HCT116 (cell line): ENCODE data around the gene ACTRT2. TPM values are rescaled to one million over a fixed set of nuclear protein-coding genes. Genes with fewer than 3 reads are reported as not detected.

Source experiments
- ATAC-seq: fragments of 200-7000 bp; cut with Tn5 transposase; 2 replicates; pipeline ENCODE4 v1.9.1; 2020; ENCODE audit warnings: mild to moderate bottlenecking, moderate library complexity
- BruUV-seq: library from RNA; stranded (reverse); fragments of 400-500 nt; replicated peaks from 2 replicates; lab custom pipeline; 2021; lab: Mats Ljungman, UMichigan
- CTCF ChIA-PET: fragments of 300-600 bp; sonication (Branson Sonifier 250); formaldehyde crosslinking; loops from one replicate; lab custom pipeline; 2021; ENCODE audit warnings: antibody characterized with exemption; lab: Charles Lee
- POLR2A ChIA-PET: fragments of 300-600, 350-600 bp; sonication (Branson Sonifier 250); formaldehyde crosslinking; loops from one replicate; lab custom pipeline; 2021; ENCODE audit warnings: antibody characterized with exemption; lab: Charles Lee
- RAD21 ChIA-PET, 2 experiments: fragments of 300-600 bp; sonication (Branson Sonifier 250); formaldehyde crosslinking; loops; one replicate each; lab custom pipeline; 2023; ENCODE audit warnings: low total read pairs in 2 of 2; ENCODE audit not compliant: uncharacterized antibody in 2 of 2, unreplicated experiment in 2 of 2, low non-redundant PET in 1 of 2; lab: Charles Lee
- DNase-seq: peaks from one replicate; pipeline ENCODE4 v3.0.0-alpha.2; 2010; ENCODE audit warnings: low read depth, low spot score
- H2AFZ ChIP-seq: fragments of 200-600 bp; shearing (Covaris generic), sonication (generic); 2 replicates; pipeline ENCODE4 v1.6.1; 2017; ENCODE audit warnings: low read depth, mixed run types, mixed read lengths, antibody characterized with exemption, low read length; ENCODE audit not compliant: poor library complexity, severe bottlenecking
- H3K27ac ChIP-seq: 2 replicates; pipeline ENCODE4 v1.5.1; 2012; ENCODE audit warnings: low read depth, low read length
- H3K27me3 ChIP-seq: fragments of 200-600 bp; sonication (generic); 2 replicates; pipeline ENCODE4 v1.6.1; 2016; ENCODE audit warnings: mixed run types, low read length, mixed read lengths; ENCODE audit not compliant: insufficient read depth
- H3K36me3 ChIP-seq, 2 experiments: fragments of 200-500 bp in 1 of 2; fragments of 200-600 bp in 1 of 2; sonication (Bioruptor generic) in 1 of 2; sonication (generic) in 1 of 2; 2 replicates each; pipeline versions ENCODE4 v1.5.1 to v1.6.1; 2014 to 2016; ENCODE audit warnings: low read length in 2 of 2, inconsistent platforms in 1 of 2, mixed read lengths in 1 of 2, mixed run types in 1 of 2; ENCODE audit not compliant: insufficient read depth in 2 of 2, control insufficient read depth in 1 of 2
- H3K4me1 ChIP-seq, 2 experiments: fragments of 200-600 bp in 1 of 2; sonication (generic) in 1 of 2; 2 replicates each; pipeline versions ENCODE4 v1.5.1 to v1.6.1; 2012 to 2017; ENCODE audit warnings: low read length in 2 of 2, inconsistent platforms in 1 of 2, mild to moderate bottlenecking in 1 of 2, mixed read lengths in 1 of 2, mixed run types in 1 of 2, moderate library complexity in 1 of 2; ENCODE audit not compliant: insufficient read depth in 2 of 2, control insufficient read depth in 1 of 2
- H3K4me2 ChIP-seq: fragments of 200-600 bp; sonication (generic); 2 replicates; pipeline ENCODE4 v1.6.1; 2017; ENCODE audit warnings: mixed run types, low read length, mixed read lengths
- H3K4me3 ChIP-seq, 2 experiments: fragments of 200-600 bp in 1 of 2; sonication (generic) in 1 of 2; replicated peaks in 1 of 2; 2 replicates each; pipeline ENCODE4 v1.5.1; 2011 to 2016; ENCODE audit warnings: low read length in 2 of 2, control low read depth in 1 of 2, low read depth in 1 of 2, mild to moderate bottlenecking in 1 of 2, mixed read lengths in 1 of 2, mixed run types in 1 of 2
- H3K79me2 ChIP-seq: fragments of 200-600 bp; sonication (generic); 2 replicates; pipeline ENCODE4 v1.6.1; 2017; ENCODE audit warnings: mild to moderate bottlenecking, mixed run types, low read length, moderate library complexity, mixed read lengths; ENCODE audit not compliant: insufficient read depth
- H3K9ac ChIP-seq: fragments of 200-600 bp; sonication (generic); 2 replicates; pipeline ENCODE4 v1.6.1; 2016; ENCODE audit warnings: low read length, mixed read lengths
- H3K9me2 ChIP-seq: fragments of 200-600 bp; sonication (generic), shearing (Covaris generic); 2 replicates; pipeline ENCODE4 v1.6.1; 2017; ENCODE audit warnings: mixed run types, mild to moderate bottlenecking, moderate library complexity; ENCODE audit not compliant: insufficient read depth
- H3K9me3 ChIP-seq, 2 experiments: fragments of 200-500 bp in 1 of 2; fragments of 200-600 bp in 1 of 2; sonication (Bioruptor generic) in 1 of 2; sonication (generic) in 1 of 2; 2 replicates each; pipeline ENCODE4 v1.6.1; 2014 to 2017; ENCODE audit warnings: low read length in 2 of 2, mixed read lengths in 2 of 2, inconsistent platforms in 1 of 2, low read depth in 1 of 2, mild to moderate bottlenecking in 1 of 2, mixed run types in 1 of 2, moderate library complexity in 1 of 2; ENCODE audit not compliant: control insufficient read depth in 1 of 2, insufficient read depth in 1 of 2
- H4K20me1 ChIP-seq: fragments of 200-600 bp; sonication (generic), shearing (Covaris generic); 2 replicates; pipeline ENCODE4 v1.6.1; 2017; ENCODE audit warnings: mixed run types, mild to moderate bottlenecking, moderate library complexity; ENCODE audit not compliant: insufficient read depth
- EZH2 ChIP-seq: fragments of 200-600 bp; sonication (generic); IDR thresholded peaks from 2 replicates; pipeline ENCODE4 v1.6.1; 2017; ENCODE audit warnings: antibody characterized with exemption, mixed run types
- EZH2phosphoT487 ChIP-seq: fragments of 200-600 bp; IDR thresholded peaks from 2 replicates; pipeline ENCODE4 v1.6.1; 2018; ENCODE audit warnings: antibody characterized with exemption, borderline replicate concordance
- FOSL1 ChIP-seq: IDR thresholded peaks from 2 replicates; pipeline ENCODE4 v1.6.1; 2012; ENCODE audit warnings: low read depth
- intact Hi-C: fragments of 100-400 bp; cut with micrococcal nuclease; formaldehyde crosslinking; loops from 2 replicates; pipeline ENCODE4 v1.10.0; 2022
- total RNA-seq: library from RNA; stranded (reverse); gene quantifications from one replicate; pipeline ENCODE4 v1.2.1, GENCODE V29; 2021; ENCODE audit not compliant: unreplicated experiment
- TF ChIP-seq, protein P1 (sequence below): IDR thresholded peaks from 2 replicates; pipeline ENCODE4 v1.6.1; 2012

Gene ACTRT2
- total RNA-seq, 1 experiment from 2014 or later: not detected

DNA sequence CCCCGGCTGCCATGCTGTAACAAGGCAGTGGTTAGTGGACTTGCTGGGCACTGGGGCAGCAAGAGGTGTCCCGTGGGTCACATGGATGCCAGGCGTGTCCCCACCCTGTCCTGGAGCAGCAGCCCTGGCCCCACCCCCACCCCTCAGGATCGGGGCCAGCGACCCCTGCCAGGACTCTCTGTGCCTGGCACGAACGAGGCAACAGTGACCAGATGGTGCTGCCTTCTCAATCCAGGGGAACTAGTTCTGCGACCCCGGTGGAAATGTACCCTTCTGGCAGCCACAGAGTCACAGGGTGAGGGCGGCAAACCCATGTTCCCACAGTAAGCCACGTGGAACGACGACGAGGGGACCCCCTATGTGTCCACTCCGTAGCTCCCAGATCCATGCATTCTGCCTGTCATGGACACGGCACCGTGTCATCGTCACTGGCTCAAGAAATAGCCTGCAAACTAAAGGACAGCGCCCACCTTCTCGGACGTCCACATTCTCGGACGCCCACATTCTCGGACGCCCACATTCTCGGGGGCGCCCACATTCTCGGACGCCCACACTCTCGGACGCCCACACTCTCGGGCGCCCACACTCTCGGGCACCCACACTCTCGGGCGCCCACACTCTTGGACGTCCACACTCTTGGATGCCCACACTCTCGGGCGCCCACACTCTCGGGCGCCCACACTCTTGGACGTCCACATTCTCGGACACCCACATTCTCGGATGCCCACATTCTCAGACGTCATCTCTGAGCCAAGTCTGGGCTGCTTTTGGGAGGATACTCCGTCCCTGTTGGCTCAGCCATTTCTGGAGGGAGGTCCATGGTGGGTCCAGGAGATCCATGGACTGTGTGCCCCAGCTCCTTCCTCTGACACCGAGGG, 19.6 kb upstream of the ACTRT2 start:
- H3K9me3 ChIP-seq: no peaks in the 10 kb centered on the region
- no peak for ATAC-seq
- no peak overlapping the region for H3K4me2 ChIP-seq
- CTCF ChIA-PET: no interaction called here
- TF ChIP-seq EZH2 (no peak), FOSL1 (no peak), EZH2phosphoT487 (no peak)
- TF ChIP-seq, protein P1, sequence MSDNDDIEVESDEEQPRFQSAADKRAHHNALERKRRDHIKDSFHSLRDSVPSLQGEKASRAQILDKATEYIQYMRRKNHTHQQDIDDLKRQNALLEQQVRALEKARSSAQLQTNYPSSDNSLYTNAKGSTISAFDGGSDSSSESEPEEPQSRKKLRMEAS: no peak
- TF ChIP-seq, all 23 proteins: peak for 0
- Histone ChIP-seq H3K9me2 (no peaks in the 10 kb centered on the region), H3K4me1 (no peaks in the 10 kb centered on the region), H3K36me3 (no peaks in the 10 kb centered on the region), H4K20me1 (no peaks in the 10 kb centered on the region), H3K27me3 (peaks cover 32% of the 10 kb centered on the region), H3K9ac (no peak overlapping the region), H2AFZ (no peak overlapping the region), H3K4me3 (no peak overlapping the region), H3K79me2 (no peaks in the 10 kb centered on the region), H3K27ac (no peak overlapping the region)
- RAD21 ChIA-PET: no interaction called here
- POLR2A ChIA-PET: no interaction called here
- intact Hi-C loops: no loop called here
- no TSS peak for BruUV-seq
- DNase-seq: no peak

DNA sequence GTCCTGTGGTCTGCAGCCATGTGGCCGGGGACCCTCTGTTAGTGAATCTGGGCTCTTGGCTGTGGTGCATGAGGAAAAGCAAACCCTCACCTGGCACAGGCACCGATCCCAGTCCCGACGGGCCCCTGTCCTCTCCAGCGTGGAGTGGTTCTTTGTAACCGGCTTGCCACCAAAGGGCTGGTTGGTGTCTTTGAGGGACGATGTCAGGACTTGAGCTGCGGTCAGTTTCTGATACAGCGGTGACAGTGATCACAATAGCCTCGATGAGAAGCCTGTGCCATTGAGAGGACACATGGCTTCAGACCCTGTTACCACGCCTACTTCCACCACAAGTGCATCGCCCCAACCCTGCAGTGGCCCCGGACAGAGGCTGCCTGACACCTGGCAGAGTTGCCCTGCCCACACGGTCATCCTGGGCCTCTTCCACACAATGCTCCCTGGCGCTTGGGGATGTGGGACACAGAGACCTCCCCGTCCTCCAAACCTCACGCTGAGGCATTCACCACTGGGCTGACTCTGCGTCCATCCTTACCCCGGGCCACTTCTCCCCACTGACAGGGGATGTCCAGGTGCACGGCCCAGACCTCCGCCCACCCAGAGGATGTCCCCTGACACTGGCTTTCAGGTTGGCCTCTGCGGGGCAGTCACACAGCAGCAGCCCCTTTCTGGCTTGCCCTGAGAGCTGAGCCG, 18.8 kb upstream of the ACTRT2 start:
- peaks cover 30% of the 10 kb centered on the region for H3K27me3 ChIP-seq
- H3K4me1 ChIP-seq: no peaks in the 10 kb centered on the region
- intact Hi-C loops: no loop called here
- ChIA-PET CTCF (no interaction called here), RAD21 (no interaction called here), POLR2A (no interaction called here)
- ATAC-seq: no peak
- H3K4me3 ChIP-seq: no peak overlapping the region
- peaks cover 3 to 5% of the 10 kb centered on the region in 2 experiments; a peak in 2 of 4 replicates for H3K9me3 ChIP-seq
- H3K9me2 ChIP-seq: no peaks in the 10 kb centered on the region
- no peaks in the 10 kb centered on the region for H4K20me1 ChIP-seq
- H3K4me2 ChIP-seq: no peak overlapping the region
- no peak overlapping the region for H3K9ac ChIP-seq
- no peak overlapping the region for H3K27ac ChIP-seq
- DNase-seq: no peak
- BruUV-seq: no TSS peak
- TF ChIP-seq, protein P1: no peak
- no peak for TF ChIP-seq FOSL1
- TF ChIP-seq, all 23 proteins: peak for 0
- H3K79me2 ChIP-seq: no peaks in the 10 kb centered on the region
- no peaks in the 10 kb centered on the region for H3K36me3 ChIP-seq
- no peak overlapping the region for H2AFZ ChIP-seq
